HG03039 (cell line): ENCODE measurements around the gene OLR1.

Source experiments
- ATAC-seq: cut with Tn5 transposase; IDR thresholded peaks from one replicate; pipeline ENCODE4 v1.9.1; 2021; ENCODE audit warnings: mild to moderate bottlenecking, moderate library complexity; ENCODE audit not compliant: unreplicated experiment

The OLR1 gene

DNA sequence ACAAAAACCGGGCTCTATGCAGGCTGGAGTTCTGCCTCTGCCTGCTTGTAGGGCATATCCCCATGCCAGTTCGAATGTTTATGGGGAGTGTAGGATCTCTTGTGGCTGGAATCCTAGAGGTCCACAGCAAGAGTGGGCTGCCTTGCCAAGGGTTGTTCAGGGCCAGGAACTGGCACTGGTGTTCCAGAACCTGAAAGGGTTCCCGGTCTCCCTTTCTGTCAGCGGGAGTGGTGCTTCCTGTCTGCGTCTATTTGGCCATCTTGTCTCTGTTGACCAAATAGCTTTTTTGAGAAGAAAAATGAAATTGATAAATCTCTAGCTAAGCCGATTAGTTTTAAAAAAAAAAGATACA is 17.8 kb downstream of the OLR1 start:
- no peak for ATAC-seq

DNA sequence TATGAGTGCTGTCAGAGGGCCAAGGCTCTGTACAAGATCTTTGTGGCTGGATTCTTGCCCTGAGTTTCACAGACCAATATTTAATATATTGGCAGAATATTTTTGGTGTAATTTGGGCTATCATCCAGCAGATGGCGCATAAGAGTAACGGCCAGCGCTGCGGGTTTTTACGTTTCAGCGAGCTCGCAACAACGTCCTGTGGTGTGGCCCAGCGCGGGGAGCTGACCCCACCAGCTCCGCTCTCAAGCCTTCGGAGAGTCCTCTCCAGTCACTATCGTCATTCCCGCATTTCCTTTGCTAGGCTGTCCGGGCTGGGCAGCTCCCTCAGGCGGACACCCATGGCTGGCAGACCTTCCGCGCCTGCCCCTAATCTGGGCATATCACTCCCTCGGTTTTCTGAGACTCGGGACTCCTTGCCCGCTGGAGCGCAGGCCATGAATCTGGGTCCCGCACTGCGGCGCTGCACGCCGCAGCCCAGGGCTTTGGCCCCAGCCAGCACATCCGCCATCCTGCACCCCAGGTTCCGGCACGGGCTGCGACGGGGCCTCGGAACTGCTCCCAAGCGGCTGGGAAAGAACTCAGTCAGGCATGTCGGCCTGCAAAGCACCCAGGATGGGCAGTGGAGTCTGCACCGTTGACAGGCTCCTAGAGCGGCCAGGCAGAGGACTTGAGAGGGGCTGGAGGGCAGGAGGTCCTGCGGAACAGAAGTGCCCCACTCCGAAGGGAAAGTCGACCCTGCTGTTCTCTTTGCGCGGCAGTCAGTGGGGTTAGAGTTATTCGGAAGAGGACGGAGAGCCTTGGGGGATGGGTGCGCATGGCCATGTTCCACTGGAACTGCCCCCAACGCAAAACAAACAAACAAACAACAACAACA is 18.4 kb downstream of the OLR1 start:
- ATAC-seq = peak; percentile 58

DNA sequence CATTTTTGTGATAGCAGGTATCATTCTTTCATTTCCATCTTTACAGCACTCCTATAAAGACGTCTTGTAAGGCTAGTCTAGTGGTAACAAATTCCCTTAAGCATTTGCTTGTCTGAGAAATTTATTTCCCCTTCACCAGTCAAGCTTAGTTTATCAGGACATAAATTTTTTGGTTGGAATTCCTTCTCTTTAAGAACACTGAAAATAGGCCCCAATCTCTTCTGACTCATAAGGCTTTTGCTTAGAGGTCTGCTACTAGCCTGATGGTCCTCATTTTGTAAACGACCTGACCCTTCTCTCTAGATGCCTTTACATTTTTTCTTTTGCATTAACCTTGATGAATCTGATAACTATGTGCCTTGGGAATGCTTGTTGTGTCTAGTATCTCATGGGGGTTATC is 20.3 kb downstream of the OLR1 start:
- no peak for ATAC-seq

GRCh38 chr12:10147714-10148403 is 24.1 kb downstream of the OLR1 start:
- ATAC-seq = peak; percentile 72

- ATAC-seq = no peak
Observed at GRCh38 chr12:10142976-10143589, 28.8 kb downstream of the OLR1 start.

GRCh38 chr12:10140001-10140400 is 31.9 kb downstream of the OLR1 start:
- no peak for ATAC-seq

DNA sequence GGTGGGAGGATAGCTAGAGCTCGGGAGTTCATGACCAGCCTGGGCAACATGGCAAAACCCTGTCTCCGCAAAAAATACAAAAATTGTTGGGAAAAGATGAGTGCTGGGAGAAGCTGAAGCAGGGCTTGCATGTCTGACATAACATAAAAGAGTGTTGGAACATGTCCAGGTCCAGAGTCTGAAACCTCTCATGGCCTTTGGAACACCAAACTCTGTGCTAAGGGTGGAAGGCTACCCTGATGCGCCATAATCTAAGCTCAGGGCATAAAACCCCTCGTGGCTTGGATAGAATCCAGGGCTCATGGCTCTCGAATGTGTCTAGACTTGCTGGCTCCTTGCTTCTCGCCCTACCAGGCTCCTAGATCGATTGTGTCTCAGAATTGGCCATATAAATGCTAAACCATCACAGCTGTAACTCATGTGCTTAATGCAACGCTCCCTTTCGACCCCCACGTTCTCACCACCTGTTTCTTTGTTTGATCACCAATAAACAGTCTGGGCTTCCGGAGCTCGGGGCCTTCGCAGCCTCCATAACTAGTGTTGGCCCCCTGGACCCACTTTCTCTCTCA is 35.2 kb downstream of the OLR1 start:
- ATAC-seq = no peak

- ATAC-seq = no peak
Observed at GRCh38 chr12:10135126-10135525, 36.8 kb downstream of the OLR1 start.

DNA sequence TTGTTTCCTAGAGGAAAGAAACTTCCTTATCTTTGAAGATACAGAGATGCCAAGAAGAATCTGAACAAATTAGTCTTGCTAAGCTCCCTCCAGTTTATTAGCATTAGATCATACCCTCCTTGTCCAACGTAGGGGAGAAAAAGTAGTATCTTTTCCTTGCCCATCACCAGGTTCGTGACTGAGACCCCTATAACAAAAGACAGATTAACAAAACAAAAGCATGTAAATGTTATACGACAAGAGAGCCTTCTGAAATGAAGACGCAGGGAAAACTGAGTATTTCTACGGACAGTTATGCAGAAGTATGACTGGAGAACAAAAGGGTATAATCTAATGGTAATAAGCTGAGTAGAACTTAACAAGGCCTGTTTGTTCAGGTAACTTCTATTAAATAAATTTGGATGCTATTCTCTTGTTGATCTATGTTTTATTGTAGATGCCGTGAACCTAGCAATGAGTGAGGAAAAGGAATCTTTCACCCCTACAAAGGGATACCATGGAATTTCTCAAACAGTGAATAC is 39.0 kb downstream of the OLR1 start:
- ATAC-seq = no peak

GRCh38 chr12:10131111-10131690 is 40.7 kb downstream of the OLR1 start:
- ATAC-seq = no peak

DNA sequence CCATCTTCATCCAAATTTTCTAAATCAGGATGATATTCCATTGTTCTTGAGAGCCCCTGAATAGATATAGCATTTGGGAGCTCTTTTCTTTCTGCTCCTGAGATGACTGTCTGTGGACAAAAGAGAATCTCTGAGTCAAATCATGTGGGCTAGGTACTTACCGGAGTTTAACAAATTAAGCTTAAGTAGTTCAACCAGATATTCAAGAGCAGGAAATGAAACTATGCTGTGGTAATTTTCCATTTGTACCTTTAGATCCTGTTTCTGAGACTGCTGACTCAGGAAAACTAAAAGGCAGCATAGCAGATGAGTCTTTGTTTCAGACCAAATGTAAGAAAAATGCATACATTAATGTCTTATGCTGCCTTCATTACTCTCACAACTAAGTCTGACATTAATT is 41.9 kb downstream of the OLR1 start, which contains the start of gene CLEC7A:
Gene CLEC7A, minus strand, starts transcription at position 158 of the 400 bp plus-strand sequence. Its CDS starts 117 bp downstream, at position 41.
- peak; percentile 87 for ATAC-seq

- no peak for ATAC-seq
Observed at GRCh38 chr12:10128687-10129086, 43.2 kb downstream of the OLR1 start.

DNA sequence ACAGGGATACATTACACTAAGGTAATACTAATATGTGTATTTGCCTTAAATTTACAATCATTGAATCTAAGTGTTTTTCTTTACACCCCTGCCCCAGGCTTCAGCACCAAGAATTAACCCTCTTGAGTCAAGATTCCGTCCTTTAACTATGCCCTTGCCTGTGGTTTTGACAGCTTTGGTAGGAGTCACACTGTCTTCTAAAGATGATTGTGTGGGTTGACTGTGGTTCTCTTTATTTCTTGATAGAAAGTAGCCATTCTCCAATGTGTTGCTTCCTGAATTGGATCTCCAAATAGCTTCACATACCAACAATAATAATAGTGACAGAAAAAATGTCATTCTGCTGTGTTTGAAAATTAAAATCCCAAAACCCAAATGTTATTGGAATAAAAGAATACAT is 45.5 kb downstream of the OLR1 start:
- no peak for ATAC-seq

DNA sequence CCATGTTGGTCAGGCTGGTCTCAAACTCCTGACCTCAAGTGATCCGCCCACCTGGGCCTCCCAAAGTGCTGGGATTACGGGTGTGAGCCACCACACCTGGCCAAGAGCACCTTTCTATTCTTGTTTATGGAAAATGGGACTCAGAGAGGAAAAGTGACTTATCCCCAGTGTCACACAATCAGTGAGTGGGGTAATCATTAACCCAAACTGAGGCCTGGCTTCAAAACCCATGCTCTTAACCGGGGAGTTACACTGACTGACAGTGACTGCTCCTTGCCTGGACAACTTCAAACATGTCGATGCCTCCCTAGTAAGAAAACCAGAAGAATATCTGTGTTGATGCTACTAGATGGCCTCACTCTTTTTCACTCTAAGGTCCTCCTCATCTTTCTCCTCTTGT is 49.2 kb downstream of the OLR1 start:
- ATAC-seq = no peak

DNA sequence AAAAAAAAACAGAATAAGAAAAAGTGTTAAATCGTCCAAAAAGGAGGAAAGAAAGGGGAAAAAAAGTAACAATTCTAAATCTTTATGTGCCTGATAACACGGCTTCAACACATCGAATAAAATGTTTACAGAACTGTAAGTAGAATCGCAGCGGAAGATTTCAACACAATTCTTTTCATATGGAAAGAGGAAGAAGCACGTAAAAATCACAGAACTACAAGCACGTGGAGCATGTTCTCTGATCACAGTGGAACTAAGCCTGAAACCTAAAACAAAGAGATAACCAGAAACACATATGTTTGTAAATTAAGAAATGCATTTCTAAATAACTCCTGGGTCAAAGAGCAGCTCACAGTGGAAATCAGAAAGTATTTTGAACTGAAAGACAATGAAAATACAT is 50.7 kb downstream of the OLR1 start:
- no peak for ATAC-seq

- no peak for ATAC-seq
Observed at GRCh38 chr12:10119066-10119465, 52.9 kb downstream of the OLR1 start.

GRCh38 chr12:10115890-10116289 is 56.0 kb downstream of the OLR1 start:
- no peak for ATAC-seq

DNA sequence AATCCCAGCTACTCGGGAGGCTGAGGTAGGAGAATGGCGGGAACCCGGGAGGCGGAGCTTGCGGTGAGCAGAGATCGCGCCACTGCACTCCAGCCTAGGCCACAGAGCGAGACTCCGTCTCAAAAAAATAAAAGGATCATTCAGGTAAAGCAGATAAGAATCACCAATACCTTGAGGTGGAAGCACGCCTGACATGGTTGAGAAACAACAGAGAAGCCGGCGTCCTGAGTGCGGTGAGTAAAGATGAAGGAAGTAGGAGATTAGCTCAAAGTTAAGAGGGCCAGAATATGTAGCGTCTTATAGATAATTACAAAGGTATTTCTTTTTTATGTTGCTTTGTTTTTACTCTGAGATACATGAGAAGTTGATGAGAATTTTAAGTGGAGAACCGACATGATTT is 56.6 kb downstream of the OLR1 start:
- ATAC-seq = no peak

GRCh38 chr12:10113920-10114319 is 58.0 kb downstream of the OLR1 start:
- ATAC-seq = no peak

GRCh38 chr12:10113075-10113474 is 58.9 kb downstream of the OLR1 start:
- ATAC-seq = no peak

GRCh38 chr12:10111451-10111850 is 60.5 kb downstream of the OLR1 start:
- no peak for ATAC-seq
